GM19372 (cell line): ENCODE measurements around the gene FOXP1.

Experiments used
- ATAC-seq: cut with Tn5 transposase; IDR thresholded peaks from one replicate; pipeline ENCODE4 v1.9.1; 2021; ENCODE audit warnings: mild to moderate bottlenecking, low read depth, moderate library complexity; ENCODE audit not compliant: unreplicated experiment

Gene FOXP1

GRCh38 chr3:71207632-71208031 is 375.9 kb downstream of the FOXP1 start:
- ATAC-seq: no peak

- ATAC-seq: no peak
Measured at GRCh38 chr3:71206305-71207165, 377.0 kb downstream of the FOXP1 start.

GRCh38 chr3:71203727-71204488 is 379.6 kb downstream of the FOXP1 start:
- no peak for ATAC-seq

GRCh38 chr3:71202848-71203533 is 380.5 kb downstream of the FOXP1 start:
- ATAC-seq: no peak

GRCh38 chr3:71201939-71202338 is 381.6 kb downstream of the FOXP1 start:
- no peak for ATAC-seq

GRCh38 chr3:71197841-71198565 is 385.5 kb downstream of the FOXP1 start:
- ATAC-seq: no peak

- ATAC-seq: no peak
Measured at GRCh38 chr3:71195492-71195891, 388.0 kb downstream of the FOXP1 start.

- no peak for ATAC-seq
Measured at GRCh38 chr3:71194785-71195184, 388.7 kb downstream of the FOXP1 start.

- no peak for ATAC-seq
Measured at GRCh38 chr3:71191031-71191482, 392.5 kb downstream of the FOXP1 start.

- no peak for ATAC-seq
Measured at GRCh38 chr3:71189480-71189879, 394.0 kb downstream of the FOXP1 start.

- ATAC-seq: no peak
Measured at GRCh38 chr3:71187715-71188114, 395.8 kb downstream of the FOXP1 start.

GRCh38 chr3:71186801-71187200 is 396.7 kb downstream of the FOXP1 start:
- no peak for ATAC-seq

GRCh38 chr3:71185733-71186455 is 397.6 kb downstream of the FOXP1 start:
- no peak for ATAC-seq

- ATAC-seq: no peak
Measured at GRCh38 chr3:71184252-71184651, 399.3 kb downstream of the FOXP1 start.

- no peak for ATAC-seq
Measured at GRCh38 chr3:71183549-71183948, 400.0 kb downstream of the FOXP1 start.

- no peak for ATAC-seq
Measured at GRCh38 chr3:71180524-71180923, 403.0 kb downstream of the FOXP1 start.

GRCh38 chr3:71177375-71177774 is 406.2 kb downstream of the FOXP1 start:
- no peak for ATAC-seq

- ATAC-seq: no peak
Measured at GRCh38 chr3:71176366-71176765, 407.2 kb downstream of the FOXP1 start.

- no peak for ATAC-seq
Measured at GRCh38 chr3:71175691-71176365, 407.7 kb downstream of the FOXP1 start.
